OCI-LY3 (cell line): Measurements from ENCODE around the gene RPN1.

ENCODE experiments used
- EZH2phosphoT487 ChIP-seq: fragments of 200-600 bp; shearing (Covaris generic); IDR thresholded peaks from 2 replicates; pipeline ENCODE4 v1.6.1; 2018; ENCODE audit warnings: antibody characterized with exemption, mixed run types, low read depth
- TF ChIP-seq, protein P1 (sequence below): fragments of 200-600, 300-600 bp; sonication (generic); IDR thresholded peaks from 2 replicates; pipeline ENCODE4 v1.5.1; 2014; ENCODE audit warnings: antibody characterized with exemption, low read length, low read depth

DNA sequence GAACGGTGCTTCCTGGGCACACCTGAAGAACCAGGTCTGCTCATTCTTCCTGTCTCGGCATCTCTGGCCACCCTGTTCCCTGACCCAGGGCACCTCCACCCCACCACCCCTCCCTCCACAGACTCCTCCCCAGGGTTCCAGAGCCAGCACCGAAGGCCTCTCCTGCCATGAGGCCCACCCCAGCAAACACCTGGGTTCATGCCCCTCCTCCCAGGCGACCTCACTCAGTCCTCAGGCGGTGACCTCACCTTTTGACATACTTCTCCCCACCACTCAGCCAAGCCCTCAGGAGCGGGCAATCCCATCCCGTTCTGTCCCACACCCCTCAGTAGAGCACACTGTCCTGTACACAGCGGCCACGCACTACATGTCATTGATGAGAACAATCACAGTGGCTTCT, 72.3 kb downstream of the RPN1 start:
- TF ChIP-seq, protein P1, sequence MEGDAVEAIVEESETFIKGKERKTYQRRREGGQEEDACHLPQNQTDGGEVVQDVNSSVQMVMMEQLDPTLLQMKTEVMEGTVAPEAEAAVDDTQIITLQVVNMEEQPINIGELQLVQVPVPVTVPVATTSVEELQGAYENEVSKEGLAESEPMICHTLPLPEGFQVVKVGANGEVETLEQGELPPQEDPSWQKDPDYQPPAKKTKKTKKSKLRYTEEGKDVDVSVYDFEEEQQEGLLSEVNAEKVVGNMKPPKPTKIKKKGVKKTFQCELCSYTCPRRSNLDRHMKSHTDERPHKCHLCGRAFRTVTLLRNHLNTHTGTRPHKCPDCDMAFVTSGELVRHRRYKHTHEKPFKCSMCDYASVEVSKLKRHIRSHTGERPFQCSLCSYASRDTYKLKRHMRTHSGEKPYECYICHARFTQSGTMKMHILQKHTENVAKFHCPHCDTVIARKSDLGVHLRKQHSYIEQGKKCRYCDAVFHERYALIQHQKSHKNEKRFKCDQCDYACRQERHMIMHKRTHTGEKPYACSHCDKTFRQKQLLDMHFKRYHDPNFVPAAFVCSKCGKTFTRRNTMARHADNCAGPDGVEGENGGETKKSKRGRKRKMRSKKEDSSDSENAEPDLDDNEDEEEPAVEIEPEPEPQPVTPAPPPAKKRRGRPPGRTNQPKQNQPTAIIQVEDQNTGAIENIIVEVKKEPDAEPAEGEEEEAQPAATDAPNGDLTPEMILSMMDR = no peak
- TF ChIP-seq EZH2phosphoT487 = no peak
